Thymus (tissue), 11 donors: Measurements from ENCODE around the gene RERE. TPM values are rescaled to one million over a fixed set of nuclear protein-coding genes. Genes with fewer than 3 reads are reported as not detected.
"Not testable (repeated sequence)": the region's sequence is repeated elsewhere in the genome, so short reads cannot be mapped to it uniquely, and the experiment has no call there.

Experiments used
- DNase-seq, 9 donors: peaks; one replicate each; pipeline ENCODE4 v3.0.0-alpha.2; 2013; ENCODE audit warnings: low spot score in 9 of 9, low read depth in 6 of 9, missing footprints in 1 of 9
- H3K27ac ChIP-seq, 2 donors: one replicate each; pipeline ENCODE4 v1.5.1; 2013; ENCODE audit warnings: control low read depth in 1 of 2, low read depth in 1 of 2, low read length in 1 of 2, mild to moderate bottlenecking in 1 of 2, moderate library complexity in 1 of 2
- H3K27me3 ChIP-seq, 2 donors: one replicate each; pipeline ENCODE4 v1.5.1; 2013; ENCODE audit warnings: low read length in 1 of 2; ENCODE audit not compliant: control insufficient read depth in 2 of 2, insufficient read depth in 1 of 2
- H3K36me3 ChIP-seq, 2 donors: one replicate each; pipeline ENCODE4 v1.5.1; 2013; ENCODE audit warnings: low read length in 1 of 2, mild to moderate bottlenecking in 1 of 2, moderate library complexity in 1 of 2; ENCODE audit not compliant: control insufficient read depth in 2 of 2, insufficient read depth in 2 of 2
- H3K4me1 ChIP-seq, 2 donors: one replicate each; pipeline ENCODE4 v1.5.1; 2013; ENCODE audit warnings: low read length in 2 of 2; ENCODE audit not compliant: control insufficient read depth in 2 of 2, insufficient read depth in 2 of 2
- H3K4me3 ChIP-seq, 2 donors: one replicate each; pipeline ENCODE4 v1.5.1; 2013; ENCODE audit warnings: low read length in 2 of 2, control low read depth in 1 of 2, mild to moderate bottlenecking in 1 of 2
- H3K9me3 ChIP-seq, 2 donors: one replicate each; pipeline ENCODE4 v1.5.1; 2013; ENCODE audit warnings: low read length in 1 of 2, mild to moderate bottlenecking in 1 of 2; ENCODE audit not compliant: control insufficient read depth in 2 of 2, insufficient read depth in 1 of 2
- WGBS: extraction: QIAGEN DNeasy Blood & Tissue Kit; methylation state at CpG from one replicate; pipeline ENCODE4 v1.1.7; 2013; 5-methylcytosine and 5-hydroxymethylcytosine counted together
- polyA plus RNA-seq: library from polyadenylated mRNA; stranded (reverse); fragments of 200-250 nt; gene quantifications from one replicate; pipeline ENCODE4 v1.2.3, GENCODE V29; 2013
- total RNA-seq: library from RNA; stranded (reverse); fragments of 120-200 nt; gene quantifications from one replicate; pipeline ENCODE4 v1.2.4, GENCODE V29; 2013
- donor health status: healthy.

Gene RERE
- total and polyA plus RNA-seq, 2 donors: 22.9 to 37.7 TPM

GRCh38 chr1:8382608-8383505 lies 434.6 kb downstream of the RERE start:
- WGBS: 54% methylated on average over 15 of the region's 15 CpGs
- H3K4me1 ChIP-seq: peaks cover 9 to 60% of the 10 kb centered on the region in 2 donors
- no peaks in the 10 kb centered on the region for H3K9me3 ChIP-seq
- H3K27me3 ChIP-seq: no peaks in the 10 kb centered on the region
- peaks cover 15% of the 10 kb centered on the region in 2 donors for H3K36me3 ChIP-seq
- DNase-seq: peak in 1 of 9 donors; percentile 51
- H3K4me3 ChIP-seq: no peak overlapping the region
- peak overlapping the region in 1 of 2 donors; percentile 87 for H3K27ac ChIP-seq

- Histone ChIP-seq H3K36me3 (peaks cover 12 to 15% of the 10 kb centered on the region in 2 donors), H3K4me3 (no peak overlapping the region)
- 98% methylated on average over 9 of the region's 9 CpGs for WGBS
Measured at GRCh38 chr1:8382051-8382505, 435.4 kb downstream of the RERE start.

GRCh38 chr1:8381618-8382017 lies 435.8 kb downstream of the RERE start:
- Histone ChIP-seq H3K27ac (peak overlapping the region in 1 of 2 donors; percentile 70), H3K36me3 (peaks cover 12 to 15% of the 10 kb centered on the region in 2 donors)

More at GRCh38 chr1:8382051-8382505, 435.4 kb downstream of the RERE start:
- no peak for DNase-seq
- Histone ChIP-seq H3K4me1 (peaks cover 9 to 60% of the 10 kb centered on the region in 2 donors), H3K9me3 (no peaks in the 10 kb centered on the region), H3K27ac (peak overlapping the region; percentile 65 to 70), H3K27me3 (no peaks in the 10 kb centered on the region)

GRCh38 chr1:8380310-8380709 lies 437.1 kb downstream of the RERE start:
- H3K4me3 ChIP-seq, DNase-seq, H3K9me3 ChIP-seq, H3K27me3 ChIP-seq: not testable (repeated sequence)
- H3K27ac ChIP-seq: peak overlapping the region in 1 of 2 donors; percentile 48
- 92% methylated on average over 6 of the region's 6 CpGs for WGBS
- H3K4me1 ChIP-seq: peaks cover 9 to 60% of the 10 kb centered on the region in 2 donors
- peaks cover 12 to 15% of the 10 kb centered on the region in 2 donors for H3K36me3 ChIP-seq

More at GRCh38 chr1:8381618-8382017, 435.8 kb downstream of the RERE start:
- Histone ChIP-seq H3K27me3 (no peaks in the 10 kb centered on the region), H3K4me1 (peaks cover 9 to 60% of the 10 kb centered on the region in 2 donors), H3K4me3 (no peak overlapping the region), H3K9me3 (no peaks in the 10 kb centered on the region)
- DNase-seq: peak in 1 of 9 donors; percentile 25
- WGBS: 98% methylated on average over 8 of the region's 8 CpGs

GRCh38 chr1:8379513-8380186 lies 437.8 kb downstream of the RERE start:
- no peak for DNase-seq
- Histone ChIP-seq H3K27ac (no peak overlapping the region), H3K4me1 (peaks cover 9 to 57% of the 10 kb centered on the region in 2 donors), H3K27me3 (no peaks in the 10 kb centered on the region), H3K4me3 (no peak overlapping the region), H3K9me3 (no peaks in the 10 kb centered on the region), H3K36me3 (peaks cover 9 to 15% of the 10 kb centered on the region in 2 donors)
- 90% methylated on average over 14 of the region's 14 CpGs for WGBS

- Histone ChIP-seq H3K9me3 (no peaks in the 10 kb centered on the region), H3K36me3 (peaks cover 5 to 15% of the 10 kb centered on the region in 2 donors), H3K4me1 (peaks cover 9 to 52% of the 10 kb centered on the region in 2 donors), H3K4me3 (no peak overlapping the region), H3K27me3 (no peaks in the 10 kb centered on the region), H3K27ac (peak overlapping the region in 1 of 2 donors; percentile 1)
- WGBS: 95% methylated on average over 10 of the region's 10 CpGs
- no peak for DNase-seq
Measured at GRCh38 chr1:8378981-8379470, 438.4 kb downstream of the RERE start.

- Histone ChIP-seq H3K4me3 (no peak overlapping the region), H3K27me3 (no peaks in the 10 kb centered on the region), H3K36me3 (peaks cover 8 to 19% of the 10 kb centered on the region in 2 donors), H3K27ac (peak overlapping the region in 1 of 2 donors; percentile 14), H3K4me1 (peaks cover 7 to 54% of the 10 kb centered on the region in 2 donors), H3K9me3 (no peaks in the 10 kb centered on the region)
- WGBS: 50% methylated on average over 4 of the region's 4 CpGs
- DNase-seq: peak in 1 of 9 donors; percentile 28
Measured at GRCh38 chr1:8378178-8378577, 439.3 kb downstream of the RERE start.

GRCh38 chr1:8377271-8377981 lies 440.0 kb downstream of the RERE start:
- Histone ChIP-seq H3K36me3 (peaks cover 7 to 23% of the 10 kb centered on the region in 2 donors), H3K27ac (no peak overlapping the region), H3K4me3 (no peak overlapping the region), H3K9me3 (no peaks in the 10 kb centered on the region), H3K4me1 (peaks cover 3 to 47% of the 10 kb centered on the region in 2 donors), H3K27me3 (no peaks in the 10 kb centered on the region)
- DNase-seq: no peak
- 97% methylated on average over 17 of the region's 17 CpGs for WGBS
